GM12878 (cell line): ENCODE results near the gene PTGFRN.

ENCODE experiments used
- BHLHE40 ChIP-seq, 2 experiments: fragments of 450-650 bp in 1 of 2; IDR thresholded peaks; 2 replicates each; pipeline ENCODE4 v1.6.1; 2011 to 2017; ENCODE audit warnings: low read depth in 2 of 2, borderline replicate concordance in 1 of 2, improper control_type of control experiment in 1 of 2, low read length in 1 of 2, mild to moderate bottlenecking in 1 of 2
- EGR1 ChIP-seq, 2 experiments: IDR thresholded peaks; 1 replicate in 1 of 2; 2 replicates in 1 of 2; pipeline ENCODE4 v1.6.1; 2011 to 2012; ENCODE audit warnings: low read depth in 2 of 2, low read length in 2 of 2, borderline replicate concordance in 1 of 2, mild to moderate bottlenecking in 1 of 2, moderate library complexity in 1 of 2
- EZH2 ChIP-seq: IDR thresholded peaks from 2 replicates; pipeline ENCODE4 v1.6.1; 2012; ENCODE audit warnings: low read depth, mild to moderate bottlenecking, control low read depth, inconsistent platforms, low read length, borderline replicate concordance; ENCODE audit not compliant: control insufficient read depth
- MYC ChIP-seq: IDR thresholded peaks from 2 replicates; pipeline ENCODE4 v1.6.1; 2011; ENCODE audit warnings: mild to moderate bottlenecking, low read length, moderate library complexity, inconsistent platforms; ENCODE audit not compliant: insufficient read depth, insufficient replicate concordance, insufficient read length, severe bottlenecking
- RCOR1 ChIP-seq: conservative IDR thresholded peaks from 2 replicates; pipeline ENCODE4 v1.6.1; 2012; ENCODE audit warnings: low read depth, low read length, improper control_type of control experiment
- SRF ChIP-seq, 2 experiments: IDR thresholded peaks; 2 replicates each; pipeline ENCODE4 v1.6.1; 2011; ENCODE audit warnings: low read depth in 2 of 2, low read length in 2 of 2, mild to moderate bottlenecking in 1 of 2, moderate library complexity in 1 of 2
- TF ChIP-seq, protein P1 (sequence below), 3 experiments: IDR thresholded peaks in 2 of 3; conservative IDR thresholded peaks in 1 of 3; 2 replicates each; pipeline ENCODE4 v1.5.1; 2011; ENCODE audit warnings: low read depth in 3 of 3, low read length in 3 of 3, mild to moderate bottlenecking in 3 of 3, control low read depth in 2 of 3, moderate library complexity in 2 of 3, inconsistent platforms in 1 of 3, mixed read lengths in 1 of 3; ENCODE audit not compliant: control insufficient read depth in 2 of 3, insufficient read depth in 1 of 3; ENCODE audit errors: extremely low read depth in 1 of 3
- TF ChIP-seq, protein P2 (sequence below): fragments of 450-650 bp; IDR thresholded peaks from 2 replicates; pipeline ENCODE4 v1.6.1; 2016; ENCODE audit warnings: mild to moderate bottlenecking

DNA sequence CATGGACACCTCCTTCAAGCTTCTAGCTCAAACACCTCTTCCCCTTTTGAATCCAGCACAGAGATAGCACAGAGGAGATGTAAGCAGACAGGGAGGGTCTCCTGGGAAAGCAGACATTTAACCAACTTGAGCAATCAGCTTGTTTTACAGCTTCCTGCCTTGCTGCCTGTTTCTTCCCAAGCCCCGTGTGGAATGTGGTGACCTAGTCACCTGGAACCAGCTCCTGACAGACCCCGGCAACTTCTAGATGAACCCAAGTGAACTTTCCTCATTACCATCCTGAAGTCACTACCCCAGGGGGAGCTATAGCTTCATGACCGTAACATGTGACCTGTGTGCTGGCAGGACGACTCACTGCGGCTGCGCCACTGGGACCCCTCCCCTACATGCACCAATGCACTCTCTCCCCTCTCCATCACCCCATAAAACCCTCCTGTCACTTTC lies 126.3 kb downstream of the PTGFRN start:
- TF ChIP-seq MYC (no peak), EGR1 (IDR thresholded peaks at IDR 0.05; ENCODE audit: borderline replicate concordance in 1 of 2, low read depth in 2 of 2, low read length in 2 of 2) (no peak), EZH2 (no peak), RCOR1 (no peak), BHLHE40 (IDR thresholded peaks at IDR 0.05; ENCODE audit: borderline replicate concordance in 1 of 2, low read depth in 2 of 2, low read length in 1 of 2) (no peak), SRF (IDR thresholded peaks at IDR 0.05; ENCODE audit: low read depth in 2 of 2, low read length in 2 of 2) (no peak)
- TF ChIP-seq, protein P1, sequence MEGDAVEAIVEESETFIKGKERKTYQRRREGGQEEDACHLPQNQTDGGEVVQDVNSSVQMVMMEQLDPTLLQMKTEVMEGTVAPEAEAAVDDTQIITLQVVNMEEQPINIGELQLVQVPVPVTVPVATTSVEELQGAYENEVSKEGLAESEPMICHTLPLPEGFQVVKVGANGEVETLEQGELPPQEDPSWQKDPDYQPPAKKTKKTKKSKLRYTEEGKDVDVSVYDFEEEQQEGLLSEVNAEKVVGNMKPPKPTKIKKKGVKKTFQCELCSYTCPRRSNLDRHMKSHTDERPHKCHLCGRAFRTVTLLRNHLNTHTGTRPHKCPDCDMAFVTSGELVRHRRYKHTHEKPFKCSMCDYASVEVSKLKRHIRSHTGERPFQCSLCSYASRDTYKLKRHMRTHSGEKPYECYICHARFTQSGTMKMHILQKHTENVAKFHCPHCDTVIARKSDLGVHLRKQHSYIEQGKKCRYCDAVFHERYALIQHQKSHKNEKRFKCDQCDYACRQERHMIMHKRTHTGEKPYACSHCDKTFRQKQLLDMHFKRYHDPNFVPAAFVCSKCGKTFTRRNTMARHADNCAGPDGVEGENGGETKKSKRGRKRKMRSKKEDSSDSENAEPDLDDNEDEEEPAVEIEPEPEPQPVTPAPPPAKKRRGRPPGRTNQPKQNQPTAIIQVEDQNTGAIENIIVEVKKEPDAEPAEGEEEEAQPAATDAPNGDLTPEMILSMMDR (IDR thresholded peaks at IDR 0.05 in 2 of 3, conservative IDR thresholded peaks at IDR 0.05 in 1 of 3; ENCODE audit: control insufficient read depth in 2 of 3, extremely low read depth in 1 of 3, insufficient read depth in 1 of 3, low read depth in 3 of 3, low read length in 3 of 3) = no peak
- TF ChIP-seq, protein P2, sequence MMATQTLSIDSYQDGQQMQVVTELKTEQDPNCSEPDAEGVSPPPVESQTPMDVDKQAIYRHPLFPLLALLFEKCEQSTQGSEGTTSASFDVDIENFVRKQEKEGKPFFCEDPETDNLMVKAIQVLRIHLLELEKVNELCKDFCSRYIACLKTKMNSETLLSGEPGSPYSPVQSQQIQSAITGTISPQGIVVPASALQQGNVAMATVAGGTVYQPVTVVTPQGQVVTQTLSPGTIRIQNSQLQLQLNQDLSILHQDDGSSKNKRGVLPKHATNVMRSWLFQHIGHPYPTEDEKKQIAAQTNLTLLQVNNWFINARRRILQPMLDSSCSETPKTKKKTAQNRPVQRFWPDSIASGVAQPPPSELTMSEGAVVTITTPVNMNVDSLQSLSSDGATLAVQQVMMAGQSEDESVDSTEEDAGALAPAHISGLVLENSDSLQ = no peak
